ENCODE measurements around the gene SOX6.

Gene SOX6

GRCh38 chr11:16185042-16185441, 171.3 kb downstream of the SOX6 start:
- no peak for TF ChIP-seq CTCF (IDR thresholded peaks at IDR 0.05)
- Histone ChIP-seq H3K9me3 (no peaks in the 10 kb centered on the region), H3K36me3 (no peaks in the 10 kb centered on the region), H3K4me1 (peaks cover 0 to 10% (median 0%) of the 10 kb centered on the region in 4 donors), H3K4me3 (no peak overlapping the region), H3K27me3 (no peaks in the 10 kb centered on the region), H3K27ac (no peak overlapping the region)
- no peak for DNase-seq
- intact Hi-C loops (cut with DNase I; ENCODE audit: low total_unique reads): no loop called here

GRCh38 chr11:16184588-16184987, 171.8 kb downstream of the SOX6 start:
- DNase-seq: no peak
- TF ChIP-seq CTCF (IDR thresholded peaks at IDR 0.05): no peak
- intact Hi-C loops (cut with DNase I; ENCODE audit: low total_unique reads): no loop called here
- no peaks in the 10 kb centered on the region for H3K9me3 ChIP-seq
- H3K27me3 ChIP-seq: no peaks in the 10 kb centered on the region
- H3K27ac ChIP-seq: no peak overlapping the region
- H3K36me3 ChIP-seq: no peaks in the 10 kb centered on the region
- H3K4me3 ChIP-seq: no peak overlapping the region
- H3K4me1 ChIP-seq: peaks cover 0 to 10% (median 0%) of the 10 kb centered on the region in 4 donors

GRCh38 chr11:16182553-16182952, 173.8 kb downstream of the SOX6 start:
- H3K9me3 ChIP-seq: no peaks in the 10 kb centered on the region
- intact Hi-C loops (cut with DNase I; ENCODE audit: low total_unique reads): no loop called here

GRCh38 chr11:16180868-16181267, 175.5 kb downstream of the SOX6 start:
- Histone ChIP-seq H3K27me3 (no peaks in the 10 kb centered on the region), H3K27ac (no peak overlapping the region), H3K4me3 (no peak overlapping the region), H3K36me3 (no peaks in the 10 kb centered on the region), H3K4me1 (peaks cover 0 to 23% (median 0%) of the 10 kb centered on the region in 4 donors), H3K9me3 (no peaks in the 10 kb centered on the region)
- intact Hi-C loops (cut with DNase I; ENCODE audit: low total_unique reads): no loop called here
- TF ChIP-seq CTCF (IDR thresholded peaks at IDR 0.05): no peak
- DNase-seq: no peak

More at GRCh38 chr11:16182553-16182952, 173.8 kb downstream of the SOX6 start:
- H3K4me3 ChIP-seq: no peak overlapping the region
- no peak for TF ChIP-seq CTCF (IDR thresholded peaks at IDR 0.05)
- no peaks in the 10 kb centered on the region for H3K27me3 ChIP-seq
- DNase-seq: no peak
- no peak overlapping the region for H3K27ac ChIP-seq
- H3K36me3 ChIP-seq: no peaks in the 10 kb centered on the region
- H3K4me1 ChIP-seq: peaks cover 0 to 23% (median 0%) of the 10 kb centered on the region in 4 donors

GRCh38 chr11:16179676-16180075, 176.7 kb downstream of the SOX6 start:
- Histone ChIP-seq H3K9me3 (no peaks in the 10 kb centered on the region), H3K27ac (no peak overlapping the region), H3K36me3 (no peaks in the 10 kb centered on the region), H3K27me3 (no peaks in the 10 kb centered on the region), H3K4me3 (no peak overlapping the region), H3K4me1 (peaks cover 0 to 23% (median 0%) of the 10 kb centered on the region in 4 donors)
- no peak for TF ChIP-seq CTCF (IDR thresholded peaks at IDR 0.05)
- DNase-seq: no peak
- intact Hi-C loops (cut with DNase I; ENCODE audit: low total_unique reads): no loop called here

GRCh38 chr11:16178273-16178672, 178.1 kb downstream of the SOX6 start:
- Histone ChIP-seq H3K4me3 (no peak overlapping the region), H3K27ac (no peak overlapping the region), H3K9me3 (no peaks in the 10 kb centered on the region), H3K4me1 (peaks cover 0 to 23% (median 0%) of the 10 kb centered on the region in 4 donors), H3K27me3 (no peaks in the 10 kb centered on the region), H3K36me3 (no peaks in the 10 kb centered on the region)
- no peak for DNase-seq
- no peak for TF ChIP-seq CTCF (IDR thresholded peaks at IDR 0.05)
- intact Hi-C loops (cut with DNase I; ENCODE audit: low total_unique reads): no loop called here

Data from tibial artery (tissue), 4 donors.